ENCODE measurements around the gene TPI1.
A peak's percentile ranks its signal among the peaks of the same experiment; 100 is the strongest.
"Not testable (repeated sequence)": the region's sequence is repeated elsewhere in the genome, so short reads cannot be mapped to it uniquely, and the experiment has no call there.

The TPI1 gene

GRCh38 chr12:6884539-6884938 is 17.2 kb downstream of the TPI1 start:
- TF ChIP-seq CTCF (IDR thresholded peaks at IDR 0.05; ENCODE audit: borderline replicate concordance, control extremely low read depth, extremely low read depth, insufficient read depth, missing control alignments): no peak
- no peak for DNase-seq (ENCODE audit: low spot score)
- in situ Hi-C loops (cut with MboI; ENCODE audit: low sequenced_read_pairs, unreplicated experiment): no loop called here

- DNase-seq (ENCODE audit: low spot score); in situ Hi-C loops (cut with MboI; ENCODE audit: low sequenced_read_pairs, unreplicated experiment): not testable (repeated sequence)
Measured at GRCh38 chr12:6886206-6886999, 19.1 kb downstream of the TPI1 start.

GRCh38 chr12:6887460-6887859 is 20.1 kb downstream of the TPI1 start:
- no peak for TF ChIP-seq CTCF (IDR thresholded peaks at IDR 0.05; ENCODE audit: borderline replicate concordance, control extremely low read depth, extremely low read depth, insufficient read depth, missing control alignments)
- no peak for DNase-seq (ENCODE audit: low spot score)
- in situ Hi-C loops (cut with MboI; ENCODE audit: low sequenced_read_pairs, unreplicated experiment): no loop called here

- DNase-seq (ENCODE audit: low spot score): no peak
- in situ Hi-C loops (cut with MboI; ENCODE audit: low sequenced_read_pairs, unreplicated experiment): no loop called here
- TF ChIP-seq CTCF (IDR thresholded peaks at IDR 0.05; ENCODE audit: borderline replicate concordance, control extremely low read depth, extremely low read depth, insufficient read depth, missing control alignments): no peak
Measured at GRCh38 chr12:6888360-6888759, 21.0 kb downstream of the TPI1 start.

- in situ Hi-C loops (cut with MboI; ENCODE audit: low sequenced_read_pairs, unreplicated experiment); DNase-seq (ENCODE audit: low spot score): not testable (repeated sequence)
Measured at GRCh38 chr12:6888794-6889193, 21.5 kb downstream of the TPI1 start.

GRCh38 chr12:6889775-6890573 is 22.6 kb downstream of the TPI1 start:
- DNase-seq (ENCODE audit: low spot score); in situ Hi-C loops (cut with MboI; ENCODE audit: low sequenced_read_pairs, unreplicated experiment): not testable (repeated sequence)

GRCh38 chr12:6890789-6891645 is 23.7 kb downstream of the TPI1 start:
- in situ Hi-C loops (cut with MboI; ENCODE audit: low sequenced_read_pairs, unreplicated experiment): no loop called here
- TF ChIP-seq CTCF (IDR thresholded peaks at IDR 0.05; ENCODE audit: borderline replicate concordance, control extremely low read depth, extremely low read depth, insufficient read depth, missing control alignments): peak; percentile 92
- peak; percentile 99 for DNase-seq (ENCODE audit: low spot score)

GRCh38 chr12:6891646-6892001 is 24.3 kb downstream of the TPI1 start:
- no peak for TF ChIP-seq CTCF (IDR thresholded peaks at IDR 0.05; ENCODE audit: borderline replicate concordance, control extremely low read depth, extremely low read depth, insufficient read depth, missing control alignments)
- DNase-seq (ENCODE audit: low spot score): peak; percentile 38
- in situ Hi-C loops (cut with MboI; ENCODE audit: low sequenced_read_pairs, unreplicated experiment): no loop called here

- DNase-seq (ENCODE audit: low spot score); in situ Hi-C loops (cut with MboI; ENCODE audit: low sequenced_read_pairs, unreplicated experiment): not testable (repeated sequence)
Measured at GRCh38 chr12:6892683-6893082, 25.4 kb downstream of the TPI1 start.

Measured in GM13976 (cell line).